ENCODE measurements around the gene LRP2.

The LRP2 gene

GRCh38 chr2:169090133-169090820 lies 272.1 kb downstream of the LRP2 start:
- no peak for FAIRE-seq

GRCh38 chr2:169089182-169089581 lies 273.2 kb downstream of the LRP2 start:
- TF ChIP-seq POLR2A (IDR thresholded peaks at IDR 0.05; ENCODE audit: low read depth, low read length) = no peak
- no peak for TF ChIP-seq TAF1 (IDR thresholded peaks at IDR 0.05; ENCODE audit: low read depth, low read length)
- no peak for DNase-seq (ENCODE audit: insufficient read length, low spot score)
- no peak for FAIRE-seq

More at GRCh38 chr2:169090133-169090820, 272.1 kb downstream of the LRP2 start:
- no peak for TF ChIP-seq POU2F2 (IDR thresholded peaks at IDR 0.05; ENCODE audit: low read depth, low read length)
- TF ChIP-seq SPI1 (IDR thresholded peaks at IDR 0.05; ENCODE audit: low read depth, low read length) = no peak
- TF ChIP-seq PAX5 (IDR thresholded peaks at IDR 0.05; ENCODE audit: insufficient read depth, low read length, severe bottlenecking) = no peak
- TF ChIP-seq POLR2AphosphoS5 (IDR thresholded peaks at IDR 0.05; ENCODE audit: low read depth, low read length) = no peak
- TF ChIP-seq POLR2A (IDR thresholded peaks at IDR 0.05; ENCODE audit: low read depth, low read length) = no peak
- no peak for TF ChIP-seq TAF1 (IDR thresholded peaks at IDR 0.05; ENCODE audit: low read depth, low read length)
- no peak for DNase-seq (ENCODE audit: insufficient read length, low spot score)

- DNase-seq (ENCODE audit: insufficient read length, low spot score) (no peak), FAIRE-seq (no peak)
- TF ChIP-seq TAF1 (IDR thresholded peaks at IDR 0.05; ENCODE audit: low read depth, low read length) (no peak), POU2F2 (IDR thresholded peaks at IDR 0.05; ENCODE audit: low read depth, low read length) (no peak), PAX5 (IDR thresholded peaks at IDR 0.05; ENCODE audit: insufficient read depth, low read length, severe bottlenecking) (no peak), SPI1 (IDR thresholded peaks at IDR 0.05; ENCODE audit: low read depth, low read length) (no peak)
These were observed 274.5 kb downstream of the LRP2 start for GRCh38 chr2:169087757-169088379.

GRCh38 chr2:169086893-169087467 lies 275.4 kb downstream of the LRP2 start:
- TF ChIP-seq TAF1 (IDR thresholded peaks at IDR 0.05; ENCODE audit: low read depth, low read length) (no peak), POLR2A (IDR thresholded peaks at IDR 0.05; ENCODE audit: low read depth, low read length) (no peak)
- no peak for FAIRE-seq
- DNase-seq (ENCODE audit: insufficient read length, low spot score) = no peak

GRCh38 chr2:169082995-169083394 lies 279.3 kb downstream of the LRP2 start:
- TF ChIP-seq SPI1 (IDR thresholded peaks at IDR 0.05; ENCODE audit: low read depth, low read length) = peak; percentile 74
- no peak for TF ChIP-seq POLR2AphosphoS5 (IDR thresholded peaks at IDR 0.05; ENCODE audit: low read depth, low read length)
- no peak for TF ChIP-seq POLR2A (IDR thresholded peaks at IDR 0.05; ENCODE audit: low read depth, low read length)
- no peak for TF ChIP-seq POU2F2 (IDR thresholded peaks at IDR 0.05; ENCODE audit: low read depth, low read length)
- FAIRE-seq (no peak), DNase-seq (ENCODE audit: insufficient read length, low spot score) (no peak)

GRCh38 chr2:169081551-169081950 lies 280.8 kb downstream of the LRP2 start:
- DNase-seq (ENCODE audit: insufficient read length, low spot score) (no peak), FAIRE-seq (no peak)
- no peak for TF ChIP-seq POU2F2 (IDR thresholded peaks at IDR 0.05; ENCODE audit: low read depth, low read length)
- TF ChIP-seq POLR2AphosphoS5 (IDR thresholded peaks at IDR 0.05; ENCODE audit: low read depth, low read length) = no peak
- no peak for TF ChIP-seq TAF1 (IDR thresholded peaks at IDR 0.05; ENCODE audit: low read depth, low read length)
- no peak for TF ChIP-seq PAX5 (IDR thresholded peaks at IDR 0.05; ENCODE audit: insufficient read depth, low read length, severe bottlenecking)
- TF ChIP-seq SPI1 (IDR thresholded peaks at IDR 0.05; ENCODE audit: low read depth, low read length) = no peak
- no peak for TF ChIP-seq POLR2A (IDR thresholded peaks at IDR 0.05; ENCODE audit: low read depth, low read length)

- DNase-seq (ENCODE audit: insufficient read length, low spot score) = no peak
- no peak for FAIRE-seq
- no peak for TF ChIP-seq TAF1 (IDR thresholded peaks at IDR 0.05; ENCODE audit: low read depth, low read length)
- TF ChIP-seq SPI1 (IDR thresholded peaks at IDR 0.05; ENCODE audit: low read depth, low read length) = peak; percentile 83
- TF ChIP-seq PAX5 (IDR thresholded peaks at IDR 0.05; ENCODE audit: insufficient read depth, low read length, severe bottlenecking) = no peak
These were observed 281.9 kb downstream of the LRP2 start for GRCh38 chr2:169080250-169081069.

- TF ChIP-seq POLR2AphosphoS5 (IDR thresholded peaks at IDR 0.05; ENCODE audit: low read depth, low read length) (no peak), TAF1 (IDR thresholded peaks at IDR 0.05; ENCODE audit: low read depth, low read length) (no peak), SPI1 (IDR thresholded peaks at IDR 0.05; ENCODE audit: low read depth, low read length) (no peak), PAX5 (IDR thresholded peaks at IDR 0.05; ENCODE audit: insufficient read depth, low read length, severe bottlenecking) (no peak), POLR2A (IDR thresholded peaks at IDR 0.05; ENCODE audit: low read depth, low read length) (no peak), POU2F2 (IDR thresholded peaks at IDR 0.05; ENCODE audit: low read depth, low read length) (no peak)
- FAIRE-seq (no peak), DNase-seq (ENCODE audit: insufficient read length, low spot score) (no peak)
These were observed 284.6 kb downstream of the LRP2 start for GRCh38 chr2:169077674-169078240.
